Neural crest cell (in vitro differentiated cells): Measurements from ENCODE around the gene ETFDH. TPM values are rescaled to one million over a fixed set of nuclear protein-coding genes. Genes with fewer than 3 reads are reported as not detected.

Experiments
- DNase-seq: peaks from one replicate; pipeline ENCODE4 v3.0.0; 2021; ENCODE audit warnings: low read depth, mixed read lengths, low spot score
- H3K27ac Mint-ChIP-seq: one replicate; pipeline ENCODE4 v1.8.0; 2021; ENCODE audit warnings: mild to moderate bottlenecking, mixed read lengths; ENCODE audit not compliant: unreplicated experiment
- H3K27me3 Mint-ChIP-seq: 2 replicates; pipeline ENCODE4 v1.8.0; 2021; ENCODE audit warnings: low read depth, mild to moderate bottlenecking, mixed read lengths
- H3K36me3 Mint-ChIP-seq: 2 replicates; pipeline ENCODE4 v1.8.0; 2021; ENCODE audit warnings: low read depth, mild to moderate bottlenecking, mixed read lengths
- H3K4me1 Mint-ChIP-seq: 2 replicates; pipeline ENCODE4 v1.8.0; 2021; ENCODE audit warnings: mixed read lengths
- H3K4me3 Mint-ChIP-seq: one replicate; pipeline ENCODE4 v1.8.0; 2021; ENCODE audit warnings: mild to moderate bottlenecking, mixed read lengths
- H3K9me3 Mint-ChIP-seq: 2 replicates; pipeline ENCODE4 v1.8.0; 2021; ENCODE audit warnings: mixed read lengths
- total RNA-seq: library from RNA; stranded (reverse); gene quantifications from 2 replicates; pipeline ENCODE4 v1.2.1, GENCODE V29; 2021
- TF ChIP-seq, protein P1 (sequence below): fragments of 200-600 bp; sonication (generic); conservative IDR thresholded peaks from 2 replicates; pipeline ENCODE4 v1.5.0; 2021; ENCODE audit warnings: antibody characterized with exemption, mild to moderate bottlenecking

ETFDH gene
- total RNA-seq, 1 donor from 2014 or later, result 15.8 TPM

DNA sequence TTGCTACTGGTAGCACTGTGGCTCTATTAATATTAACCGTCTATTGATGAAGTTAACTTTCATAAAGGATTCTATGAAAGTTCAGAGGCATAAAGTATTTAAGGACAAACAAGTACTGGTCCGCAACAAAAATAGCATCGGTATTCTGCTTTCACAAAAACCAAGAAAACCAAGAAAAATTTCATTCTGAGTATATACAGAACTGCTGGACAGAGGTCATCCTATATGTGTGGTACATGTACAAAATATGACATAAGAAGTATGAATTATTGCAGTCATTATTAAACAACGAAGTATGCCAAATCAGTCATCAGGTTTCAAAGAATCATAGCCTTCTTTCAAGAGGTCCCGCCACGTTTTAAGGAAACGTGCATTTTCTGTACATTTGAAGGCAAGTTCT lies 2.8 kb upstream of the ETFDH start:
- DNase-seq, result no peak
- Mint-ChIP-seq H3K27me3 (no peaks in the 10 kb centered on the region), H3K9me3 (no peaks in the 10 kb centered on the region), H3K27ac (no peak overlapping the region), H3K4me1 (peaks cover 34% of the 10 kb centered on the region), H3K36me3 (peaks cover 20% of the 10 kb centered on the region), H3K4me3 (peak overlapping the region; percentile 84)
- TF ChIP-seq, protein P1, sequence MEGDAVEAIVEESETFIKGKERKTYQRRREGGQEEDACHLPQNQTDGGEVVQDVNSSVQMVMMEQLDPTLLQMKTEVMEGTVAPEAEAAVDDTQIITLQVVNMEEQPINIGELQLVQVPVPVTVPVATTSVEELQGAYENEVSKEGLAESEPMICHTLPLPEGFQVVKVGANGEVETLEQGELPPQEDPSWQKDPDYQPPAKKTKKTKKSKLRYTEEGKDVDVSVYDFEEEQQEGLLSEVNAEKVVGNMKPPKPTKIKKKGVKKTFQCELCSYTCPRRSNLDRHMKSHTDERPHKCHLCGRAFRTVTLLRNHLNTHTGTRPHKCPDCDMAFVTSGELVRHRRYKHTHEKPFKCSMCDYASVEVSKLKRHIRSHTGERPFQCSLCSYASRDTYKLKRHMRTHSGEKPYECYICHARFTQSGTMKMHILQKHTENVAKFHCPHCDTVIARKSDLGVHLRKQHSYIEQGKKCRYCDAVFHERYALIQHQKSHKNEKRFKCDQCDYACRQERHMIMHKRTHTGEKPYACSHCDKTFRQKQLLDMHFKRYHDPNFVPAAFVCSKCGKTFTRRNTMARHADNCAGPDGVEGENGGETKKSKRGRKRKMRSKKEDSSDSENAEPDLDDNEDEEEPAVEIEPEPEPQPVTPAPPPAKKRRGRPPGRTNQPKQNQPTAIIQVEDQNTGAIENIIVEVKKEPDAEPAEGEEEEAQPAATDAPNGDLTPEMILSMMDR, result no peak

DNA sequence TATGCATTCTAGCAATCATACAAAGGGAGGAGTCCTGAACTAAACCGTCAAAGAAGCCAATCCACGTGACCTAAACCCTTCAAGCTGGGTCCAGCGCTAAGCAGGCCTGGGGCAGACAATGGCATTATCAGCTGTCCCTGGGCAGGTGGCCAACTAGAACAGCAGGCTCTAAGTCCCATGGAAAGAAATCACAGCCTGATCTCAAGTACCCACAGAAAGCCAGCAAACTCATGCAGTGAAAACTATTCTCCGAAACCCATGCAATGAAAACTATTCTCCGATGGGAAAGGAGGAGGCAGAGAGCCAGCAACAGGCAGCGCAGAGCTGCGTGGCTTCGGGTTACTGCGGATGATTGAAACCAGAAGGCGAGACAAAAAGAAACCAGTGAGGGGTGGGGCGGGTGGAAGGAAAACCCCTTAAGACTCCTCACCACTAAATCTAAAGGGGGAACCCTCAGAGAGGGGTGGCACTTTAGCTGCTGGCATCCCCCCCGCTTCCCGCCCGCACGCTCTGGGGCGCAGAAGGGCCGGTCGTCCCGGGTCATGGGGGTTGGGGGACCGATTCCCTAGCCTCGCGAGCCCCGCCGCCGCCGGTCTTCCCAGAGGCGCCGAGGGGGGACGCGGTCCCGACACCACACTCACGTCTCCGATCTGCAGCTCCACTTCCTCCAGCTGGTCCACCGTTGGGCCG lies 976 bp upstream of the ETFDH start:
- peaks cover 10% of the 10 kb centered on the region for H3K36me3 Mint-ChIP-seq
- peak overlapping the region; percentile 99 for H3K27ac Mint-ChIP-seq
- H3K9me3 Mint-ChIP-seq, result no peaks in the 10 kb centered on the region
- H3K4me1 Mint-ChIP-seq, result peaks cover 34% of the 10 kb centered on the region
- H3K27me3 Mint-ChIP-seq, result no peaks in the 10 kb centered on the region
- H3K4me3 Mint-ChIP-seq, result peak overlapping the region; percentile 97
- TF ChIP-seq, protein P1, result no peak
- peak; percentile 39 for DNase-seq

DNA sequence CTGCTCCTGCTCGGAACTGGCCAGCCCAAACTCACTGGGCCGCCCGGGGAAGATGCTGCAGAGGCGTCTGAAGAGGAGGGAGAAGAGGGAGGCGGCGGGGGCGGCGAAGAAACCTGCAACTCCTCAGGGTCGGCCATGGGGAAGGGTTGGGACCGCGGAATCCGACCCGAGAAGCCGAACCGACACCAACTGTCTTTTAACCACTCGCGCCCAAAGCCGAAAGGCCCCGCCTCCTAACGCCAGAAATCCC lies 506 bp upstream of the ETFDH start, which contains the start of gene C4orf46:
TSS of gene C4orf46 (minus strand) at position 223 of the 250 bp plus-strand sequence. CDS start at position 137, 86 bp downstream.
- TF ChIP-seq, protein P1, result no peak
- H3K27ac Mint-ChIP-seq, result peak within 1 kb of the TSS; percentile 99
- H3K9me3 Mint-ChIP-seq, result no peaks in the 10 kb centered on the region
- H3K4me3 Mint-ChIP-seq, result peak within 1 kb of the TSS; percentile 97
- H3K36me3 Mint-ChIP-seq, result peaks cover 7% of the 10 kb centered on the region
- H3K4me1 Mint-ChIP-seq, result peaks cover 34% of the 10 kb centered on the region
- H3K27me3 Mint-ChIP-seq, result no peaks in the 10 kb centered on the region
- no peak for DNase-seq

DNA sequence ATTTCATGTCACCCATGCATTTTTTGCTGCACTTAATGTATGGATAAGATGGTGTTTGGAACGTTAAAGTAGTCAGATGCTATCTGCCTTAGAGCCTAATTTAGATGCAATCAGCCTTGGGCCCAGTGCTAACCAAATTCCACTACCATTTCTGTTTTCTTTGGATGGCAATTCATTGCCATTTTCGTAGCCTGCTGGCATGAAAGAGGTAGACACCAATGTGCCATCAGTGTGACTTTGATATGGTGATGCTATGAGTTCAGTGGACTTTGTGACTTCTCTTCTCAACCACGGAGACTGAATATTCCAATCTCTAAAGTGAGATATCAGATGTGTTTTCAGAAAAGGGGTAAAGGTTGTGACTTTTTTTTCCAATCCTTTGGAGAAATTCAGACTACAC lies 1.5 kb downstream of the ETFDH start:
- H3K4me3 Mint-ChIP-seq, result no peak overlapping the region
- no peaks in the 10 kb centered on the region for H3K27me3 Mint-ChIP-seq
- TF ChIP-seq, protein P1, result no peak
- no peak overlapping the region for H3K27ac Mint-ChIP-seq
- no peaks in the 10 kb centered on the region for H3K9me3 Mint-ChIP-seq
- H3K36me3 Mint-ChIP-seq, result peaks cover 5% of the 10 kb centered on the region
- peaks cover 30% of the 10 kb centered on the region for H3K4me1 Mint-ChIP-seq
- DNase-seq, result no peak

DNA sequence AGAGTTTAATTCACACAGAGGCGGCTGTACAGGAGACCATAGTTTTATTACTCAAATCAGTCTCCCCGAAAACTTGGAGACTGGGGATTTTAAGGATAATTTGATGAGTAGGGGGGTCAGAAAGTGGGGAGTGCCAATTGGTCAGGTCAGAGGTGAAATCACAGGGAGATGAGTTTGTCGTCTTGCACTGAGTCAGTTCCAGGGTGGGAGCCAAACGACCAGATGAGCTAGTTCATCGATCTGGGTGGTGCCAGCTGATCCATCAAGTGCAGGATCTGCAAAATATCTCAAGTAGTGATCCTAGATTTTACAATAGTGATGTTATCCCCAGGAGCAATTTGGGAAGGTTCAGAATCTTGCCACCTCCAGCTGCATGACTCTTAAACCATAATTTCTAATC lies 4.0 kb downstream of the ETFDH start:
- DNase-seq, result no peak
- Mint-ChIP-seq H3K27ac (no peak overlapping the region), H3K9me3 (no peaks in the 10 kb centered on the region), H3K27me3 (no peaks in the 10 kb centered on the region), H3K4me3 (no peak overlapping the region), H3K4me1 (peaks cover 14% of the 10 kb centered on the region), H3K36me3 (no peaks in the 10 kb centered on the region)
- TF ChIP-seq, protein P1, result no peak
